ENCODE measurements around the gene SDR39U1.

GRCh38 chr14:24463884-24464785, 21.6 kb upstream of the SDR39U1 start:
- TF ChIP-seq, protein P1, sequence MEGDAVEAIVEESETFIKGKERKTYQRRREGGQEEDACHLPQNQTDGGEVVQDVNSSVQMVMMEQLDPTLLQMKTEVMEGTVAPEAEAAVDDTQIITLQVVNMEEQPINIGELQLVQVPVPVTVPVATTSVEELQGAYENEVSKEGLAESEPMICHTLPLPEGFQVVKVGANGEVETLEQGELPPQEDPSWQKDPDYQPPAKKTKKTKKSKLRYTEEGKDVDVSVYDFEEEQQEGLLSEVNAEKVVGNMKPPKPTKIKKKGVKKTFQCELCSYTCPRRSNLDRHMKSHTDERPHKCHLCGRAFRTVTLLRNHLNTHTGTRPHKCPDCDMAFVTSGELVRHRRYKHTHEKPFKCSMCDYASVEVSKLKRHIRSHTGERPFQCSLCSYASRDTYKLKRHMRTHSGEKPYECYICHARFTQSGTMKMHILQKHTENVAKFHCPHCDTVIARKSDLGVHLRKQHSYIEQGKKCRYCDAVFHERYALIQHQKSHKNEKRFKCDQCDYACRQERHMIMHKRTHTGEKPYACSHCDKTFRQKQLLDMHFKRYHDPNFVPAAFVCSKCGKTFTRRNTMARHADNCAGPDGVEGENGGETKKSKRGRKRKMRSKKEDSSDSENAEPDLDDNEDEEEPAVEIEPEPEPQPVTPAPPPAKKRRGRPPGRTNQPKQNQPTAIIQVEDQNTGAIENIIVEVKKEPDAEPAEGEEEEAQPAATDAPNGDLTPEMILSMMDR (IDR thresholded peaks at IDR 0.05; ENCODE audit: low read depth, low read length, poor library complexity, severe bottlenecking), result no peak
- TF ChIP-seq EZH2phosphoT487 (IDR thresholded peaks at IDR 0.05; ENCODE audit: borderline replicate concordance, low read length), result no peak
